Activated naive CD8-positive, alpha-beta T cell treated with anti-CD3 and anti-CD28 coated beads, Interleukin-2, amount 50 U/mL, for 16 hours (primary cell): ENCODE measurements around the gene LRSAM1.

Source experiments
- DNase-seq: peaks from one replicate; pipeline ENCODE4 v3.0.0-alpha.2; 2020; ENCODE audit warnings: low read depth, low spot score

The LRSAM1 gene

DNA sequence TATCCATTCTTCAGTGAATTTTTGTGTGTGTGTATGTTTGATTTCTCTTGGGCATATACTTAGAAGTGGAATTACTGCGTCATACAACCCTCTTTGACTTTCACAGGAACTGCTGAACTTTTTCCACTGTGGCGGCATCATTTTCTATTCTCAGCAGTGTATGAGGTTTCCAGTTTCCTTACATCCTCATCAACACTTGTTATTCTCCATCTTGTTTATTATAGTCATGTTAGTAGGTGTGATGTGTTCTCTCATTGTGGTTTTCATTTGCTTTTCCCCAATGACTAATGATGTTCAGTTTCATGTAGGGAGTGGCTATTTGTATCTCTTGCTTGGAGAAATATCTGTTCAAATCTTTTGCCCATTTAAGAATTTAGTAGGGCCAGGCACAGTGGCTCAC lies 24.6 kb upstream of the LRSAM1 start:
- DNase-seq, result no peak

- DNase-seq, result no peak
Observed at GRCh38 chr9:127428348-127428747, 23.0 kb upstream of the LRSAM1 start.

DNA sequence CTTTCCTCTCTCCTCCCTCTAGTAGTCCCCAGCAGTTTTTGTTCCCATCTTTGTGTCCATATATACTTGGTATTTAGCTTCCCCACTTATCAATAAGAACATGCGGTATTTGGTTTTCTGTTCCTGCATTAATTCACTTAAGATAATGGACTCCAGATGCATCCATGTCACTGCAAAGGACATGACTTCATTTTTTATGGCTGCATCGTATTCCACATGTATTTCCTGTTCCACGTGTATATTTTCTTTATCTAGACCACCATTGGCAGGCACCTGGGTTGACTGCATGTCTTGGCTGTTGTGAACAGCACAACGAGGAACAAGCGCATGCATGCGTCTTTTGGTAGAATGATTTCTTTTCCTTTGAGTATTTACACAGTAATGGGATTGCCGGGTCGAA lies 20.9 kb upstream of the LRSAM1 start:
- DNase-seq, result no peak

DNA sequence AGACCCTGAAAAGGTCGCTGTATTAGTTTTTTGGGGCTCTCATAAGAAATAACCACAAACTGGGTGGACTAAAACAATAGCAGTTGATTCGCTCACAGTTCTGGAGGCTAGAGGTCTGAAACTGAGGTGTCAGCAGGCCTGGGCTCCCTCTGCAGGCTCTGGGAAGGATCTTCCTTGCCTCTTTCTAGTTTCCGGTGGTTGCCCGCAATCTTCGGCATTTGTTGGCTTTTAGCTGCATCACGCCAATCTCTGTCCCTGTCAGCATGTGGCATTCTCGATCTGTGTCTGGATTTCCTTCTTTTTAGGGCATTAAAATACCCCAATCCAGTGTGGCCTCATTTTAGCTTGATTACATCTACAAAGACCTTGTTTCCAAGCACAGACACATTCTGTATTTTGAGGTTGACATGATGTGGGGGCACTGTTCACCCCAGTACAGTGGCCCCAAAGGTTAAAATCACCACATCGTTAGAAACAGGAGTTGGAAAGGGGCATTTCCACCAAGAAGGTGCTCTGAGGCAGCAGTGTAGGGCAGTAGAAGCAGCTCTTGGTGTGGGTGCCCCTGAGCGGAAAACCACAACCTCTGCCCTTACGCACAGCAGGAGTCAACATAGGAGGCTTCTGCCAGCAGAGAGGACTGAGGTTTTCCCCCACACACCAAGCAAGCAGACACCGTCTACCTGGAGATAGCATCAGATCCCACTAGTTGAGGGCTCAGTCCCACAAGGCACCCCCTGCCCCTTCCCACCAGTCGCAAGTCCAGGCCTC lies 13.6 kb upstream of the LRSAM1 start:
- DNase-seq, result no peak

- DNase-seq, result no peak
Observed at GRCh38 chr9:127438394-127438793, 12.9 kb upstream of the LRSAM1 start.

DNA sequence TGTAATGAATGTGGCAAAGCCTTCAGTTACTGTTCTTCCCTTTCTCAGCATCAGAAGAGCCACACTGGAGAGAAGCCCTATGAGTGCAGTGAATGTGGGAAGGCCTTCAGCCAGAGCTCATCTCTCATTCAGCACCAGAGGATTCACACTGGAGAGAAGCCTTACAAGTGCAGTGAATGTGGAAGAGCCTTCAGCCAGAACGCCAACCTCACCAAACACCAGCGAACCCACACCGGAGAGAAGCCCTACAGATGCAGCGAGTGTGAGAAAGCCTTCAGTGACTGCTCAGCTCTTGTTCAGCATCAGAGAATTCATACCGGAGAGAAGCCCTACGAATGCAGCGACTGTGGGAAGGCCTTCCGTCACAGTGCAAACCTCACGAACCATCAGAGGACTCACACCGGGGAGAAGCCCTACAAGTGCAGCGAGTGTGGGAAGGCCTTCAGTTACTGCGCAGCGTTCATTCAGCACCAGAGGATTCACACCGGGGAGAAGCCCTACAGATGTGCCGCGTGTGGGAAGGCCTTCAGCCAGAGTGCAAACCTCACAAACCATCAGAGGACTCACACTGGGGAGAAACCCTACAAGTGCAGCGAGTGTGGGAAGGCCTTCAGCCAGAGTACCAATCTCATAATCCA lies 6.9 kb upstream of the LRSAM1 start:
- no peak for DNase-seq

DNA sequence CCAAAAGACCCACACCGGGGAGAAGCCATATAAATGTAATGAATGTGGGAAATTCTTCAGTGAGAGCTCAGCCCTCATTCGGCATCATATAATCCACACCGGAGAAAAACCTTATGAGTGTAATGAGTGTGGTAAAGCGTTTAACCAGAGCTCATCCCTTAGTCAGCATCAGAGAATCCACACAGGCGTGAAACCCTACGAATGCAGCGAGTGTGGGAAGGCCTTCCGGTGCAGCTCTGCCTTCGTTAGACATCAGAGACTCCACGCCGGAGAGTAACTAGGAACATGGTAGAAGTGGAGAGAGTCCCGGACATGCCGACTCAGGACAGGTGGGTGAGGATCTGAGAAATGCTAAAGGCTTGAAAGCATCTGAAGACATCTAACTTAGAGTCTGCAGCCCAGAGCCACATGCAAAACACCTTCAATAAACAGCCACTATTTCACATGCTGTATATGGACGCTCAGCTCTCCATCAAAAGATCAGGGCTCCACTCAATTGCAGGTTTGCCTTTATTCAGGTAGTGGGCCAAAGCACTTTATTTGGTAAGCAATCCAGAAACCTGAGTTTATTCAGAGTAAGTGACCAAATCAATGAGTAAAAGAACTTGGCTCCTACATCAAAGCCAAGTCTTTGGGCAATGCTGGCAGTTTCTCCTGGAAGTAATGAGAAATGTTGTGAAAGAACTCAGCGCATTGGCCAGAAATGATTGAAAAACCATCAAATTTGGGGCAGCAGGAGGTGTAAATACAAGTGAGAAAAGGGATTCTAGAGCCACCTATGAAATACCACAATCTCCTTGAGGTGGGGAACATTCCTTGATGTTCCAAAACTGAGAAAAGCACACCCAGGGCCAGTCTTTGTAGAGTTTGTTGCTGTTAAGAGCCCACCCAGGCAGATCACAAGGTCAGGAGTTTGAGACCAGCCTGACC lies 6.1 kb upstream of the LRSAM1 start:
- DNase-seq, result no peak

- no peak for DNase-seq
Observed at GRCh38 chr9:127445851-127446712, 5.2 kb upstream of the LRSAM1 start.

- no peak for DNase-seq
Observed at GRCh38 chr9:127446713-127447415, 4.4 kb upstream of the LRSAM1 start.

DNA sequence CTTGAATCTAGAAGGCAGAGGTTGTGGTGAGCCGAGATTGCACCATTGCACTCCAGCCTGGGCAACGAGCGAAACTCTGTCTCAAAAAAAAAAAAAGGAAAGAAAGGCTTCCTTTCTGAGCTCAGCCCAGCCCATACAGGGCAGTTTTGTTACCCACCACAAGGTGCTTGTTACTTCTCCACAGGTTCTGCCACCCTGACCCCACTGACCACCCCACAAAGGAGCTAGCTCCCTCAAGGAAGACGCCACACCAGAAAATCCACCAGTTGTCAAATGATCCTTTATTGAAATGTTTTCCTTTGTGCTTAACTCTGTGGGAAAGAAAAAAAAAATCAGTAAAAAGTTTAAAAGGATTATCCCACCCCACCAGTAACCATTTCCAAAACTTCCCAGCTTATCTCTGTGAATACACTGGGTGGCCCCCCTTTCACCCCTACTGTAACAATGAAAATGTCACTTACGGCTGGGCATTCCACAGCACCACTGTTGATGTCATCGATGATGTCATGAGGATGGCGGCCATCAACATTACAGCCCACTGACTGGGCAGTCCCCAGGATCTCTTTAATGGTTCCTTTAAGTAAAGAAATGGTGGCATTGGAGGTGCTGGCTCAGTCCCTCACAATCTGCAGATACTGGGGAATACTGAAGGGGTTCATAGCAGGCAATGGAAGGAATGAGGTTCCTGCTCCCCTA lies 3.7 kb upstream of the LRSAM1 start:
- no peak for DNase-seq

DNA sequence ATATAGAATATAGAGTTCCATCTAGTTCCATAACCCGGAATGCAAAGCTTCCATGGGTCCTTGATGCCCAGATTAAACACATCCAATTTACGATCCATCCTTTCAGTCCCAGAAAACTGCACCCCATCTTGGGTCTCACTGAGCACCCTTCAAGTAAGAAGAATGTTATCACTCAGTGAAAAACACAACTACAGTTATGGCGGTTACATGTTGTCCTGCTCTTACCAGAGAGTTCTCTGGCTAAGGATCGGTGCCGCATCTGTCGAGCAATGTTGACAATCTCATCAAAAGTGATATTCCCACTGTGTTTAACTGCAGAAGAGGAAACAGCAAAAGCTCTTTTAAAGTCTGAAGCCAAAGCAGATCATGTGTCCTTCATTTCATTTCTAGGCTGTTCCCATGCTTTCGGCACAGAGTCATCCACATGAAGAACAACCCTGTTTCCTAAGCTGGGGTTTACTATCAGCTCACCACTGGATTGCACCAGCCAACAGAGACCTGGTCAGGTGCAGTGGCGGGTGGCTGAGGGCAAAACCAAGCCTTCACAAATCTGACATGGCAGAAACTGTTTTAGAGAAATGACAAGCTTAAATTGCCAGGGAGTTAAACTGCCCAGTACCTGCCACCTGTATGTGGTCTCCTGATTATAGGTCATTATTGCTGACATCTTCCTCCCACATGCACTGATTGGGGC lies 3.1 kb upstream of the LRSAM1 start:
- no peak for DNase-seq

DNA sequence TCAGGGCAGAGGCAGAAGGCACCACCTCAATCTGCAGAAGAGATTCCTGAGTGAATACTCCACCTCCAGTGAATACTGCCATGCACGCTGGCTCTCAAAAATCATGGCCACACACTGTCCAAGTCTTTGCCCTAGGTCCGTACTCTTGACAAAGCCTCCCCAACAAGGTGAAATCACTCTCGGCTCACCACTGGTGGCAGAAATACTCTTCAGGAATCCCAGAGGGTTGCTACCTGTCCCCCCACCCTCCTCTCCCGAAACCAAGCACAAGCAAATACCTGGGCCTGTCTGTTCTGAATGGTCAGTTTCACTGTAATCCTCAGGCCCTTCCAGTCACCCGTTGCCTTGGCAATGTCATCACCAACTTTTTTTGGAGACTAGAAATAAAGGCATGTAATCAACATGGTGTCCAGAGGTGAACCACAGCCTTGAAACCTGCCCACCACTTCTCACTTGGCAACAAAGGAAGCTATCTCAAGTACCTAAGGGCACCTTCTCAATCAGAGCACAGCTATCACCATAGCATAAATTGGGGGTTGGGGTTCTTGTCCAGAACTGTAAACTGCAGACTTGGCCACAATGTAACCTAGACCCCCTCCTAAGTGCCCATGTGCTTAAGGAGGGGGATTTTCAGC lies 1.9 kb upstream of the LRSAM1 start:
- no peak for DNase-seq

GRCh38 chr9:127450243-127450760 lies 1.0 kb upstream of the LRSAM1 start:
- DNase-seq, result no peak

GRCh38 chr9:127451608-127451857 lies 223 bp downstream of the LRSAM1 start:
- DNase-seq, result no peak

DNA sequence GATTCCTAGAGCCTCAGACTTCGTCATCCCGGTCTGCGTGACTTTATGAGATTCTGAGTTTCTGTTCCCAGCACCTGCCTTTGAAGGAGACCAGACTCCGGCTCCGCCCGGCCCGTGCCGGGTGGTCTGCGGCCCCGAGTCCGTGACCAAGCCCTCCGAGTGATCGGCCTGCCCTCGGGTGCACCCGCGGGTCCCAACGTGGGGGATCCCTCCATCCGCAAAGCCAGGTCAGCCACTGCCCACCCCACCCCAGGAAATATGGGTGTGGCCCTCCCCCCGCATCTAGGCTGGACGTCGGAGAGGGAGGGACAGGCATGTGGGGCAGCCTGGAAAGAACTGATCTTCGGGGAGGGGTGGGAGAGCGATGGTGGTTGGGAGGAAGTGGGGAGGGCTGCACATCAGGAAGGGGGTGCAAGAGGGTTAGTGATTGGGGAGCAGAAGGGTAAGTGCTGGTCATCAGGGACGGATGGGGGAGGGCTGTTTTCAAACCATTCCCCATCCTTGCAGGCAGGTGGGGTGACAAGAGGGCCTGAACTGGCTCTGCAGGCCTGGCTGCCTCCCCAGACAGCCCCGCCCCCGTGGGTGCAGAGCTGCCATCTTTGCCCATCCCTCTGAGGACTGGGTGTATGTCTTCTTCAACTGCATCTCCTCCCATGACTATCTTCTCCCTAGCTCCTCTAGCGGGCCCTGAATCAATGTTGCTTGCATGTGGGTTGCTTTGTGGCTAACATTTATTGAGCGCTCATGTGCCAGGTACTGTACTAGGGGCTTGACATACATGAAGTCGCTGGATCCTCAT lies 747 bp downstream of the LRSAM1 start:
- no peak for DNase-seq

- no peak for DNase-seq
Observed at GRCh38 chr9:127452691-127453090, 1.4 kb downstream of the LRSAM1 start.

GRCh38 chr9:127455324-127455992 lies 4.1 kb downstream of the LRSAM1 start:
- no peak for DNase-seq
